ENCODE results near the gene MT1X.
"Not testable (repeated sequence)": the region's sequence is repeated elsewhere in the genome, so short reads cannot be mapped to it uniquely, and the experiment has no call there.

Gene MT1X

GRCh38 chr16:56710181-56710737 lies 28.0 kb downstream of the MT1X start:
- no peak for DNase-seq (ENCODE audit: low spot score)

- no peak for DNase-seq (ENCODE audit: low spot score)
Observed at GRCh38 chr16:56711862-56712261, 29.6 kb downstream of the MT1X start.

GRCh38 chr16:56713794-56714193 lies 31.5 kb downstream of the MT1X start:
- DNase-seq (ENCODE audit: low spot score), result no peak

- DNase-seq (ENCODE audit: low spot score), result no peak
Observed at GRCh38 chr16:56715126-56715525, 32.9 kb downstream of the MT1X start.

GRCh38 chr16:56716761-56717160 lies 34.5 kb downstream of the MT1X start:
- DNase-seq (ENCODE audit: low spot score), result no peak

GRCh38 chr16:56717532-56717931 lies 35.3 kb downstream of the MT1X start:
- not testable (repeated sequence) for DNase-seq (ENCODE audit: low spot score)

GRCh38 chr16:56722200-56722842 lies 40.1 kb downstream of the MT1X start:
- DNase-seq (ENCODE audit: low spot score), result no peak

GRCh38 chr16:56724191-56724590 lies 41.9 kb downstream of the MT1X start:
- no peak for DNase-seq (ENCODE audit: low spot score)

- DNase-seq (ENCODE audit: low spot score), result no peak
Observed at GRCh38 chr16:56726283-56726682, 44.0 kb downstream of the MT1X start.

- DNase-seq (ENCODE audit: low spot score), result no peak
Observed at GRCh38 chr16:56726926-56727325, 44.7 kb downstream of the MT1X start.

- DNase-seq (ENCODE audit: low spot score), result no peak
Observed at GRCh38 chr16:56728027-56728426, 45.8 kb downstream of the MT1X start.

- no peak for DNase-seq (ENCODE audit: low spot score)
Observed at GRCh38 chr16:56728980-56729734, 46.9 kb downstream of the MT1X start.

- DNase-seq (ENCODE audit: low spot score), result peak; percentile 94
Observed at GRCh38 chr16:56729735-56730662, 47.7 kb downstream of the MT1X start, which contains the start of gene NUP93. NUP93 (plus strand) TSS chr16:56730129; CDS start chr16:56748248, 18,119 bp downstream.

- no peak for DNase-seq (ENCODE audit: low spot score)
Observed at GRCh38 chr16:56732366-56732765, 50.1 kb downstream of the MT1X start.

GRCh38 chr16:56732832-56733231 lies 50.6 kb downstream of the MT1X start:
- no peak for DNase-seq (ENCODE audit: low spot score)

Measured in ecto neural progenitor cell (in vitro differentiated cells).